OCI-LY7 (cell line): ENCODE results near the gene ITGA7.

Experiments
- CTCF ChIP-seq: fragments of 200-600 bp; sonication (generic); conservative IDR thresholded peaks from 2 replicates; pipeline ENCODE4 v1.5.1; 2014; ENCODE audit warnings: mild to moderate bottlenecking, antibody characterized with exemption, low read length, moderate library complexity, mixed read lengths
- EZH2phosphoT487 ChIP-seq: fragments of 200-600 bp; sonication (generic); IDR thresholded peaks from 2 replicates; pipeline ENCODE4 v1.6.1; 2018; ENCODE audit warnings: low read depth, borderline replicate concordance, mild to moderate bottlenecking, mixed run types, antibody characterized with exemption, low read length, moderate library complexity, mixed read lengths

GRCh38 chr12:55711786-55712553 lies 4.3 kb upstream of the ITGA7 start:
- TF ChIP-seq CTCF (no peak), EZH2phosphoT487 (no peak)
